Measurements from ENCODE around the gene CBLN2.

DNA sequence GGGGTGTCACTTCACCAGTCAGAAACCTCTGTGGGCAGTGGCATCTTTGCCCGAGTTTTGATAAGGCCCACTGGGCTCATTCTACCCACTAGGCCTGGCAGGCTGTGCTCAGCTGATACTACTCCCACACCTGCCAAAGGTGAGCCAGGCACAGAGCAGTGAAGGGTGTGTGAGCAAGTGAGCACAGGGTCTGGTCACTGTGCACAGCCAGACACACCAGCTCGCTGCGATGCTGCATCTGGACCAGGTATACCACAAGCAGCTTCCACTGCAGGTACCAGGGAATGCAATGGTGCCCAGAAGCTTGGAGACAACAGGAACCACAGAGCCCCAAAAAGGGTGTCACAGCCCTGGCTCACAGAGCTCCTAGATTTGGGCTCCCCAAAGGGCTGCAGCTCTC, 40.6 kb upstream of the CBLN2 start:
- TF ChIP-seq CTCF (IDR thresholded peaks at IDR 0.05 in 2 of 3, conservative IDR thresholded peaks at IDR 0.05 in 1 of 3; ENCODE audit: borderline replicate concordance in 1 of 3, insufficient read depth in 1 of 3, low read depth in 2 of 3, low read length in 2 of 3) (no peak), ATF3 (IDR thresholded peaks at IDR 0.05) (no peak), EGR1 (IDR thresholded peaks at IDR 0.05; ENCODE audit: low read depth) (no peak), REST (IDR thresholded peaks at IDR 0.05; ENCODE audit: low read depth) (no peak), POLR2A (IDR thresholded peaks at IDR 0.05; ENCODE audit: borderline replicate concordance, extremely low read depth, insufficient read depth, insufficient read length) (no peak), EZH2phosphoT487 (IDR thresholded peaks at IDR 0.05; ENCODE audit: borderline replicate concordance) (no peak)
